Liver (tissue), 9 donors: ENCODE data around the gene CARD11. TPM values are rescaled to one million over a fixed set of nuclear protein-coding genes. Genes with fewer than 3 reads are reported as not detected.

Experiments used
- DNase-seq: peaks from one replicate; pipeline ENCODE4 v3.0.0-alpha.2; 2017; ENCODE audit warnings: low spot score
- H3K27ac ChIP-seq, 2 donors: one replicate each; pipeline ENCODE4 v1.7.0; 2013; ENCODE audit warnings: inconsistent platforms in 2 of 2, low read length in 2 of 2, control low read depth in 1 of 2, low read depth in 1 of 2, mild to moderate bottlenecking in 1 of 2
- H3K27me3 ChIP-seq, 4 donors: one replicate each; pipeline versions ENCODE4 v1.6.1 to v1.7.0; 2013; ENCODE audit warnings: low read length in 3 of 4, inconsistent platforms in 1 of 4, mild to moderate bottlenecking in 1 of 4, moderate library complexity in 1 of 4; ENCODE audit not compliant: control insufficient read depth in 4 of 4, insufficient read depth in 4 of 4
- H3K36me3 ChIP-seq, 4 donors: one replicate each; pipeline versions ENCODE4 v1.6.1 to v1.7.0; 2013; ENCODE audit warnings: low read length in 3 of 4, mild to moderate bottlenecking in 3 of 4, low read depth in 1 of 4, moderate library complexity in 1 of 4; ENCODE audit not compliant: control insufficient read depth in 4 of 4, insufficient read depth in 3 of 4
- H3K4me1 ChIP-seq, 4 donors: one replicate each; pipeline versions ENCODE4 v1.6.1 to v1.7.0; 2013; ENCODE audit warnings: low read length in 3 of 4, mild to moderate bottlenecking in 3 of 4, moderate library complexity in 1 of 4; ENCODE audit not compliant: control insufficient read depth in 4 of 4, insufficient read depth in 4 of 4
- H3K4me3 ChIP-seq, 3 donors: one replicate each; pipeline versions ENCODE4 v1.6.1 to v1.7.0; 2013; ENCODE audit warnings: low read length in 3 of 3, control low read depth in 1 of 3, low read depth in 1 of 3, mild to moderate bottlenecking in 1 of 3
- H3K9ac ChIP-seq, 2 donors: one replicate each; pipeline ENCODE4 v1.7.0; 2013; ENCODE audit warnings: low read length in 2 of 2, mild to moderate bottlenecking in 2 of 2, moderate library complexity in 2 of 2, control low read depth in 1 of 2, low read depth in 1 of 2
- H3K9me3 ChIP-seq, 4 donors: one replicate each; pipeline versions ENCODE4 v1.6.1 to v1.7.0; 2013; ENCODE audit warnings: low read length in 3 of 4; ENCODE audit not compliant: control insufficient read depth in 4 of 4
- EGR1 ChIP-seq, 2 donors: IDR thresholded peaks; 2 replicates each; pipeline ENCODE4 v1.6.1; 2016 to 2018; ENCODE audit warnings: antibody characterized with exemption in 2 of 2, low read depth in 2 of 2
- FOXA1 ChIP-seq: IDR thresholded peaks from 2 replicates; pipeline ENCODE4 v1.6.1; 2016; ENCODE audit warnings: antibody characterized with exemption
- FOXA2 ChIP-seq: IDR thresholded peaks from 2 replicates; pipeline ENCODE4 v1.6.1; 2016; ENCODE audit warnings: antibody characterized with exemption
- GABPA ChIP-seq, 2 donors: IDR thresholded peaks in 1 of 2; conservative IDR thresholded peaks in 1 of 2; 2 replicates each; pipeline ENCODE4 v1.6.1; 2016; ENCODE audit warnings: antibody characterized with exemption in 2 of 2, mild to moderate bottlenecking in 1 of 2, moderate library complexity in 1 of 2
- HNF4A ChIP-seq, 2 donors: conservative IDR thresholded peaks; 2 replicates each; pipeline ENCODE4 v1.6.1; 2016; ENCODE audit warnings: antibody characterized with exemption in 2 of 2, mild to moderate bottlenecking in 2 of 2
- HNF4G ChIP-seq: IDR thresholded peaks from 2 replicates; pipeline ENCODE4 v1.6.1; 2016; ENCODE audit warnings: antibody characterized with exemption
- JUND ChIP-seq, 2 donors: IDR thresholded peaks; 2 replicates each; pipeline ENCODE4 v1.6.1; 2016; ENCODE audit warnings: antibody characterized with exemption in 2 of 2
- NR2F2 ChIP-seq: IDR thresholded peaks from 2 replicates; pipeline ENCODE4 v1.6.1; 2016; ENCODE audit warnings: antibody characterized with exemption
- RAD21 ChIP-seq, 2 donors: IDR thresholded peaks; 2 replicates each; pipeline ENCODE4 v1.6.1; 2016; ENCODE audit warnings: antibody characterized with exemption in 2 of 2, mild to moderate bottlenecking in 2 of 2
- RXRA ChIP-seq, 2 donors: IDR thresholded peaks; 2 replicates each; pipeline ENCODE4 v1.6.1; 2017 to 2018; ENCODE audit warnings: antibody characterized with exemption in 2 of 2, mild to moderate bottlenecking in 1 of 2
- SP1 ChIP-seq: IDR thresholded peaks from 2 replicates; pipeline ENCODE4 v1.6.1; 2018; ENCODE audit warnings: antibody characterized with exemption, mild to moderate bottlenecking
- TAF1 ChIP-seq: conservative IDR thresholded peaks from 2 replicates; pipeline ENCODE4 v1.6.1; 2016; ENCODE audit warnings: antibody characterized with exemption, mild to moderate bottlenecking
- YY1 ChIP-seq: IDR thresholded peaks from 2 replicates; pipeline ENCODE4 v1.6.1; 2016; ENCODE audit warnings: antibody characterized with exemption, mild to moderate bottlenecking
- WGBS: extraction: QIAGEN DNeasy Blood & Tissue Kit; methylation state at CpG from one replicate; pipeline ENCODE4 v1.1.7; 2013; 5-methylcytosine and 5-hydroxymethylcytosine counted together
- polyA plus RNA-seq, 2 donors: library from polyadenylated mRNA; stranded (reverse) in 1 of 2; unstranded in 1 of 2; fragments of 200-250 nt in 1 of 2; fragments of >200 nt in 1 of 2; fragmentation: Nextera tagmentation in 1 of 2; extraction: Ambion mirVana in 1 of 2; gene quantifications; one replicate each; pipeline versions ENCODE4 v1.2.1 to v1.2.3, GENCODE V29; 2013 to 2015
- total RNA-seq, 2 donors: library from RNA; depleted of rRNA; stranded (reverse); fragments of >200 nt; gene quantifications; one replicate each; pipeline ENCODE4 v1.2.3, GENCODE V29; 2014
- TF ChIP-seq, protein P1 (sequence below): IDR thresholded peaks from 2 replicates; pipeline ENCODE4 v1.6.1; 2016; ENCODE audit warnings: antibody characterized with exemption
- TF ChIP-seq, protein P2 (sequence below): fragments of 150-350 bp; IDR thresholded peaks from 2 replicates; pipeline ENCODE4 v1.5.1; 2017; ENCODE audit warnings: improper control_type of control experiment, low read depth, low read length; ENCODE audit not compliant: missing input control
- TF ChIP-seq, protein P3 (sequence below): IDR thresholded peaks from 2 replicates; pipeline ENCODE4 v1.6.1; 2016; ENCODE audit warnings: antibody characterized with exemption
- TF ChIP-seq, protein P4 (sequence below): IDR thresholded peaks from 2 replicates; pipeline ENCODE4 v1.6.1; 2016; ENCODE audit warnings: antibody characterized with exemption, mild to moderate bottlenecking
- TF ChIP-seq, protein P5 (sequence below): IDR thresholded peaks from 2 replicates; pipeline ENCODE4 v1.6.1; 2016; ENCODE audit warnings: antibody characterized with exemption
- donor health status: healthy.
- donor health status: healthy.
- donor health status: healthy.
- donor health status: healthy.
- donor health status: healthy.

CARD11 gene
- total and polyA plus RNA-seq, 4 donors, result 0.42 to 1.3 (median 0.83) TPM

DNA sequence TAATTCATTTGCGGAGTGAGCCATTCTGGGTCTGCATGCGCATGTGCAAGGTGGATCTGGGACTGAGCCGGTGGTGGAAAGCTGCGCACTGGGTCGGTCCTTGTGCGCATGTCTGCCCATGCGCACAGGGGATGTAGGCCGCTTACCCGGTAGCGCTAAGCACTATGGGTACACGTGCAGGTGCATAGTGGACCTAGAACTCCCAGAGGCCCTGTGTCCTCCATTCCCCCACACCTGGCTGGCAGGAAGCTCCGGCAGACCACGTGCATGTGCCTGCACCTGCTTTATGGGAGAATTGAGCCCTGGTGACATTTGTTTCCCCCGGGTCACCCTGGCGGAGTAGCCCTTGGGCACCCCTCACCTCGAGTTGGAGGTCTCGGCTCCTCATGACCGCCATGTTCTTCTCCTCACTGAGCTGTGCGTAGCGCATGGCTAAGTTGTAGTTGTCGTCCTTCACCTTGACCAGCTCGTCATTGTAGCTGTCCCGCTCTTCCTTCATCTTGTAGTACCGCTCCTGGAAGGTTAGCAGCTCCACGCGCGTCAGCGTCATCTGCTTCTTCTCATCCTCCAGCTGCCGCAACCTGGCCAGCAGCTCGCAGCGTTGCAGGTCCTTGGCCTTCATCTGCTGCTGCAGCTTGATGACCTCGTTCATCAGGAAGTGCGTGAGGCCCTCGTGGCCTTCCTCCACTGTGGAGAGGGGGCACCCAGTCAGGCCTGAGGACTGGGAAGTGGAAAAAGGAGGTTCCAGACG is 99.6 kb downstream of the CARD11 start:
- Histone ChIP-seq H3K36me3 (no peaks in the 10 kb centered on the region), H3K9ac (no peak overlapping the region), H3K27me3 (no peaks in the 10 kb centered on the region), H3K9me3 (no peaks in the 10 kb centered on the region), H3K27ac (no peak overlapping the region), H3K4me3 (no peak overlapping the region), H3K4me1 (no peaks in the 10 kb centered on the region)
- DNase-seq, result no peak
- TF ChIP-seq, protein P1, sequence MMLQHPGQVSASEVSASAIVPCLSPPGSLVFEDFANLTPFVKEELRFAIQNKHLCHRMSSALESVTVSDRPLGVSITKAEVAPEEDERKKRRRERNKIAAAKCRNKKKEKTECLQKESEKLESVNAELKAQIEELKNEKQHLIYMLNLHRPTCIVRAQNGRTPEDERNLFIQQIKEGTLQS, result no peak
- TF ChIP-seq TAF1, result no peak
- TF ChIP-seq SP1, result no peak
- TF ChIP-seq, protein P2, sequence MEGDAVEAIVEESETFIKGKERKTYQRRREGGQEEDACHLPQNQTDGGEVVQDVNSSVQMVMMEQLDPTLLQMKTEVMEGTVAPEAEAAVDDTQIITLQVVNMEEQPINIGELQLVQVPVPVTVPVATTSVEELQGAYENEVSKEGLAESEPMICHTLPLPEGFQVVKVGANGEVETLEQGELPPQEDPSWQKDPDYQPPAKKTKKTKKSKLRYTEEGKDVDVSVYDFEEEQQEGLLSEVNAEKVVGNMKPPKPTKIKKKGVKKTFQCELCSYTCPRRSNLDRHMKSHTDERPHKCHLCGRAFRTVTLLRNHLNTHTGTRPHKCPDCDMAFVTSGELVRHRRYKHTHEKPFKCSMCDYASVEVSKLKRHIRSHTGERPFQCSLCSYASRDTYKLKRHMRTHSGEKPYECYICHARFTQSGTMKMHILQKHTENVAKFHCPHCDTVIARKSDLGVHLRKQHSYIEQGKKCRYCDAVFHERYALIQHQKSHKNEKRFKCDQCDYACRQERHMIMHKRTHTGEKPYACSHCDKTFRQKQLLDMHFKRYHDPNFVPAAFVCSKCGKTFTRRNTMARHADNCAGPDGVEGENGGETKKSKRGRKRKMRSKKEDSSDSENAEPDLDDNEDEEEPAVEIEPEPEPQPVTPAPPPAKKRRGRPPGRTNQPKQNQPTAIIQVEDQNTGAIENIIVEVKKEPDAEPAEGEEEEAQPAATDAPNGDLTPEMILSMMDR, result no peak
- TF ChIP-seq, protein P3, sequence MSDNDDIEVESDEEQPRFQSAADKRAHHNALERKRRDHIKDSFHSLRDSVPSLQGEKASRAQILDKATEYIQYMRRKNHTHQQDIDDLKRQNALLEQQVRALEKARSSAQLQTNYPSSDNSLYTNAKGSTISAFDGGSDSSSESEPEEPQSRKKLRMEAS, result no peak
- TF ChIP-seq, protein P4, sequence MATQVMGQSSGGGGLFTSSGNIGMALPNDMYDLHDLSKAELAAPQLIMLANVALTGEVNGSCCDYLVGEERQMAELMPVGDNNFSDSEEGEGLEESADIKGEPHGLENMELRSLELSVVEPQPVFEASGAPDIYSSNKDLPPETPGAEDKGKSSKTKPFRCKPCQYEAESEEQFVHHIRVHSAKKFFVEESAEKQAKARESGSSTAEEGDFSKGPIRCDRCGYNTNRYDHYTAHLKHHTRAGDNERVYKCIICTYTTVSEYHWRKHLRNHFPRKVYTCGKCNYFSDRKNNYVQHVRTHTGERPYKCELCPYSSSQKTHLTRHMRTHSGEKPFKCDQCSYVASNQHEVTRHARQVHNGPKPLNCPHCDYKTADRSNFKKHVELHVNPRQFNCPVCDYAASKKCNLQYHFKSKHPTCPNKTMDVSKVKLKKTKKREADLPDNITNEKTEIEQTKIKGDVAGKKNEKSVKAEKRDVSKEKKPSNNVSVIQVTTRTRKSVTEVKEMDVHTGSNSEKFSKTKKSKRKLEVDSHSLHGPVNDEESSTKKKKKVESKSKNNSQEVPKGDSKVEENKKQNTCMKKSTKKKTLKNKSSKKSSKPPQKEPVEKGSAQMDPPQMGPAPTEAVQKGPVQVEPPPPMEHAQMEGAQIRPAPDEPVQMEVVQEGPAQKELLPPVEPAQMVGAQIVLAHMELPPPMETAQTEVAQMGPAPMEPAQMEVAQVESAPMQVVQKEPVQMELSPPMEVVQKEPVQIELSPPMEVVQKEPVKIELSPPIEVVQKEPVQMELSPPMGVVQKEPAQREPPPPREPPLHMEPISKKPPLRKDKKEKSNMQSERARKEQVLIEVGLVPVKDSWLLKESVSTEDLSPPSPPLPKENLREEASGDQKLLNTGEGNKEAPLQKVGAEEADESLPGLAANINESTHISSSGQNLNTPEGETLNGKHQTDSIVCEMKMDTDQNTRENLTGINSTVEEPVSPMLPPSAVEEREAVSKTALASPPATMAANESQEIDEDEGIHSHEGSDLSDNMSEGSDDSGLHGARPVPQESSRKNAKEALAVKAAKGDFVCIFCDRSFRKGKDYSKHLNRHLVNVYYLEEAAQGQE, result no peak
- TF ChIP-seq YY1, result no peak
- no peak for TF ChIP-seq HNF4A (conservative IDR thresholded peaks at IDR 0.05)
- no peak for TF ChIP-seq GABPA (IDR thresholded peaks at IDR 0.05 in 1 of 2, conservative IDR thresholded peaks at IDR 0.05 in 1 of 2)
- no peak for TF ChIP-seq RAD21 (IDR thresholded peaks at IDR 0.05)
- no peak for TF ChIP-seq FOXA1
- no peak for TF ChIP-seq EGR1 (IDR thresholded peaks at IDR 0.05; ENCODE audit: low read depth in 2 of 2)
- TF ChIP-seq RXRA (IDR thresholded peaks at IDR 0.05), result no peak
- TF ChIP-seq, protein P5, sequence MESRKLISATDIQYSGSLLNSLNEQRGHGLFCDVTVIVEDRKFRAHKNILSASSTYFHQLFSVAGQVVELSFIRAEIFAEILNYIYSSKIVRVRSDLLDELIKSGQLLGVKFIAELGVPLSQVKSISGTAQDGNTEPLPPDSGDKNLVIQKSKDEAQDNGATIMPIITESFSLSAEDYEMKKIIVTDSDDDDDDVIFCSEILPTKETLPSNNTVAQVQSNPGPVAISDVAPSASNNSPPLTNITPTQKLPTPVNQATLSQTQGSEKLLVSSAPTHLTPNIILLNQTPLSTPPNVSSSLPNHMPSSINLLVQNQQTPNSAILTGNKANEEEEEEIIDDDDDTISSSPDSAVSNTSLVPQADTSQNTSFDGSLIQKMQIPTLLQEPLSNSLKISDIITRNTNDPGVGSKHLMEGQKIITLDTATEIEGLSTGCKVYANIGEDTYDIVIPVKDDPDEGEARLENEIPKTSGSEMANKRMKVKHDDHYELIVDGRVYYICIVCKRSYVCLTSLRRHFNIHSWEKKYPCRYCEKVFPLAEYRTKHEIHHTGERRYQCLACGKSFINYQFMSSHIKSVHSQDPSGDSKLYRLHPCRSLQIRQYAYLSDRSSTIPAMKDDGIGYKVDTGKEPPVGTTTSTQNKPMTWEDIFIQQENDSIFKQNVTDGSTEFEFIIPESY, result no peak
- TF ChIP-seq HNF4G, result no peak
- TF ChIP-seq NR2F2, result no peak
- TF ChIP-seq JUND (IDR thresholded peaks at IDR 0.05), result no peak
- no peak for TF ChIP-seq FOXA2
- 90% methylated on average over 35 of the region's 35 CpGs for WGBS
